NK-92 (cell line): ENCODE measurements around the gene RAB11A.

ENCODE experiments used
- DNase-seq: peaks from one replicate; lab custom pipeline; 2025; ENCODE audit not compliant: unreplicated experiment; lab: John Stamatoyannopoulos, UW

RAB11A gene

DNA sequence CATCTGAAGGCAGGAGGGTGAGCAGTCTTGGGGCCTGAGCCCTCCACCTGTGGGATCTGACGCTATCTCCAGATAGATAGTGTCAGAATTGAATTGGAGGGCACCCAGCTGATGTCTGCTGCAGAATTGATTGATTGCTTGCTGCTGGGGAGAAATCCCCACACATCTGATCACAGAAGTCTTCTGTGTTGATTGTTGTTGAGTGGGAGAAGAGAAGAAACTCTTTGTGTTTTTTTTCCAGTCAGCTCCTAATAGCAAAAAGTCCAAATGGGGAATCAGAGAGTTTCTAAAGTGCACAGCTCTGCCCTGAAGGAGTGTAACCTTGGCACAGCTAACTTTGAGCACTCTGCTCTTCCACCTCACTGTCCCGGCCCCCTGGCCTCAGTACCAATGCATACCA is 66.1 kb downstream of the RAB11A start:
- no peak for DNase-seq

DNA sequence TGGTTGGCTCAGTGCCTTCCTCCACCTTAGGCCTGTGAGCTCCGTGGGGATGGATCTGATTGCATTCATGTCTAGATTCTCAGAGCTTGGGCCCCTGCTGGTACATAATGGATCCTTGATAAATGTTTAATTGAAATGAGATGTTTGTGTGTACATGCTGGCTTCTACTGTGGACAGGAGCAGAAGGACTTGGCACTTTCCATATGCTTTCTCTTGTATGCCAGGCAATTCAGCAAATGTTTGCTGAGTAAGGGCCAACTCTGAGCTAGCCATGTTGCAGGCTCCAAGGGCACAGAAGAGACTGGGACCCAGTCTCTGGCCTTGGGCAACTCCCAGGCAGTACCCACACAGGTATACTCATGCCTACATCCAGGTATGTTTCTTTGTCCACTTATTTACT is 67.0 kb downstream of the RAB11A start:
- no peak for DNase-seq

DNA sequence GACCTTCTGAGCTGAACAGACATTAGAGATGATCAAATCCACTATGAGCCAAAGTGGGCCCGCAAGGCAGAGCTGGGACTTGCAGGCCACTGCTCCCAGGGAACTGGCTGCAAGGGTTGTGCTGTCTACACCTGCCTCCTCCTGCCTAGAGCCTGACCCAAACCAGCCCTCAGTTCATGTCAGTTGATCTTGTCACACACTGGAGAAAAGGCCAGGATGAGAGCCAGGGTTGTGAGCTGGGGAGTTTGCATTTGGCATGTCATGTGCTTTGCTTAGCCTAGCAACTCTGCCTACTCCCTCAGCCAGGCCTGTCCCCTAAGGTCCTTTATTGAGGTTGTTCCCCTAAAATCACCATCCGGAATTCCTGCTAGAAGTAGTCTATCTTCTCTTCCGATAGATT is 67.8 kb downstream of the RAB11A start:
- no peak for DNase-seq

DNA sequence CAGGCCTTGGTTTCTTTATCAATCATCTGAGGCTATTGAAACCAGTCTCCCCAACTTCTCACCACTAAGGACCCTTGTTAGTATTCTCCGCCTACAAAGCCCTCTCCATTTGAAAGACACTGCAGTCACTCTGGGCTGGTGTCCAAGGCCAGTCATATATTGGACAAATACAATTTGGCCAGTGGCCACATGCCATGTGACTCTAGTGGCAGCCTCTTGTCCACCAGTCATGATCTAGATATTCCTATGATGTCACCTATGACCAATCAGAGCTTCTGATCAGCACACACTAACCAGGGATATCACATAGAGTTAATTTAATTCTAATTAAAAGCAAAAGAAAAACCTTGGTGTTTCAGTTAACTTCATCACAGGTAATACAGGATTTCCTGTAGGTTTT is 68.2 kb downstream of the RAB11A start:
- DNase-seq = no peak

DNA sequence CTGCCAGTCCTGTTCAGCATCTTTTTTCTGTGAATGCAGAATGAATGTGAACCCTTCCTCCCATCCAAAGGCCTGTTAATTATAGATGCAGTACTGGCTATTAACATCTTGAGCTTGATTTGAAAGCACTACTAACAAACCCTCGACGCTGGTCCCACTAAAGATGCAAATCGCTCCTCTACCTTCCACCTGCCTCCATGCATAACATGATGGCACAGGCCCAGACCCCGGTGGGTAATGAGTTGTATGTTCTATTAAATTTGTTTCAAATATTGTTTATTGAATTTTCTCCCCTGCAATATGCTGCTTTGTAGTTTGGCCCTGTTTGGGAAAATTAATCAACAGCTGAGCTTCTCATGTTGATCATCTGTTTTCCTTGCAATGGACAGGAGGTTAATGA is 69.3 kb downstream of the RAB11A start:
- no peak for DNase-seq

DNA sequence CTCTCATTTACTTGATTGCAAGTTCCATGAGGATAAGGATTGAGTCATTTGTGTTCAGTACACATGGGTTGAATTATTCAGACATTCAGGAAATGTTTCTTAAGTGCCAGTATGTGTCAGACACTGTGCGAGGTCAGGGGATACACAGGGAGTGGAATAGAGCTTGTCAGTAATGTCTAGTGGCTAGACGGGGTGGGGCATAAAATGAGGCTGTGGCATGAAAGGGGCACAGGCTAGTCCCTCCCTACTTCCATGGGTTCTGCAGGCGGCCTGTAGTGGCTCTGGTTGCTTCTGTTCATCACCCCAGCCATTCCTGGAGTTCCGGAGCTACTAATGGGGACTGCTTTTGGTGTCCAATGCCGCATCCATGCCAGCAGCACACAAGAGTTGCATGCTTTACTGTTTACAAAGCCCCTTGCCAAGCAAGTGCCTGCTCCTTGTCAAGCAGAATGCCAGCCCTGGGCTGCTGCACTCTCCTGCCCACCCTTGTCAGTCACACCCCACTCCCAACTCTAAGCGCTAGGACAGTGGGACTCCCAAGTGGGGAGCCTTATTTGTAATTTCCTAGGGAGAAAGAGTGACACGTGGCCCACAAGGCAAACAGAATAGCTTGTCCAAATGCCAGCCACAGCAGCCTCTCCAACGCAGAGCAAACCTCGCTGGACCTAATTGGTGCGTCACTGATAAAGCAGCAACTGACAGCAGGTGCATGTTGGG is 70.8 kb downstream of the RAB11A start:
- no peak for DNase-seq

DNA sequence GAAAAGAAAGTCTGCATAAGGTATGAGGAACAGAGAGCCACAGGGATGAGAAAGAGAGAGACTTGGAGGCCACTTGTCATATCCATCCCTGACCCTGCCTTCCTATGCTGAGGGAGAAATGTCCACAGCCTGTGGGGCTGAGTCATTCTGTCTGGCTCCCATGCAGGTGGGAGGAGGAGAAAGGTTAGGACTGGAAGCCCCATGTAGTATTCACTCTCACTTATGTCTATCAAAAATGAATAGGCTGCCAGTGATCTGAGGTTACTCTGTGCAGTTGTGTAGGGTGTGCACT is 71.3 kb downstream of the RAB11A start:
- no peak for DNase-seq
